GM19238 (cell line): ENCODE data around the gene CEBPA.
"Not testable (repeated sequence)": the region's sequence is repeated elsewhere in the genome, so short reads cannot be mapped to it uniquely, and the experiment has no call there.

Experiments
- DNase-seq: peaks from one replicate; pipeline ENCODE4 v3.0.0; 2011; ENCODE audit warnings: low spot score; ENCODE audit not compliant: insufficient read length

CEBPA gene

DNA sequence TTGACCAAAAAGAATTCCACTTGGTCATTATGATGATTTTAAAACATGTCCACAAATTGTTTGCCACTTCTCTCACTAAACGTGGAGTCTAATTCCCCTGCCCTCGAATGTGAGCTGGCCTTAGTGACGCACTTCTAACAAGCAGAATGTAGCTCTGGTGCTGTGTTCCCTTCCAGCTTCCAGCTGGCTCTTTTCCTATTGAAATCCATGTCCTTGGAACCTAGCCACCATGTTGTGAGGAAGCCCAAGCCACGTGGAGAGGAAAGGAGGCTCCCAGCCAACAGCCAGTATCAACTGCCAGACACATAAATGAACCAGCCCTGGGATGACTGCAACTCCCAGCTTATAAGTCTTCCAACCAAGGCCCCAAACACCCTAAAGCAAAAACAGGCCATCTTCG, 23.6 kb upstream of the CEBPA start:
- no peak for DNase-seq

DNA sequence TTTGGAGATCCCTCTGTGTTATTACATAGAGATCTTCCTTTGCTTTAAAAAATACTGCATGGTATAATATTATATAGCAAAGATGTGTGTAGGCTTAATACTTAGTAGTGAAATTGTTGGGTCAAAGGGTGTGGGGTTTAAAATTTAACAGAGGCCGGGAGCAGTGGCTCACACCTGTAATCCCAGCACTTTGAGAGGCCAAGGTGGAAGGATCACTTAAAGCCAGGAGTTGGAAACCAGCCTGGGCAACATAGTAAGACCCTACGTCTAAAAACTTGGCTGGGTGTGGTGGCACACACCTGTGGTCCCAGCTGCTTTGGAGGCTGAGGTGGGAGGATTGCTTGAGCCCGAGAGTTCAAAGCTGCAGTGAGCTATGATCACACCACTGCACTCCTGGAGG, 22.3 kb upstream of the CEBPA start:
- DNase-seq, result no peak

DNA sequence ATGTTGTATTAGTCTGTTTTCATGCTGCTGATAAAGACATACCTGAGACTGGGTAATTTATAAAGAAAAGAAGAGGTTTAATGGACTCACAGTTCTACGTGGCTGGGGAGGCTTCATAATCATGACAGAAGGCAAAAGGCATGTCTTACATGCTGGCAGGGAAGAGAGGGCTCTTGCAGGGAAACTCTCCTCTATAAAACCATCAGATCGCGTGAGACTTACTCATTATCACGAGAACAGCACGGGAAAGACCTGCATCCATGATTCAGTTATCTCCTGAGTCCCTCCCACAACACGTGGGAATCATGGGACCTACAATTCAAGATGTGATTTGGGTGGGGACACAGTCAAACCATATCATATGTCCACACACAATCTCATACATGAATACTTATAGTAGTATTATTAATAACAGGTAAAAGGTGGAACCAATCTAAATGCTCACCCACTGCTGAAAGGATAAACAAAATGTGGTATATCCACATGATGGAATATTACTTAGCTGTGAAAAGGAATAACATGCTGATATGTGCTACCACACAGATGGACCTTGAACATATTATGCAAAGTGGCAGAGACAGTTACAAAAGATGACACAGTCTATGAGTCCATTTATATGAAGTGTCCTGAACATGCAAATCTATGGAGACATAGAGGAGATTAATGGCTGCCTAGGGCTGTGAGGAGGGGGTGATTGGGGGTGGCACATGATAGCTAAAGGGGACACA, 20.9 kb upstream of the CEBPA start:
- DNase-seq, result no peak

DNA sequence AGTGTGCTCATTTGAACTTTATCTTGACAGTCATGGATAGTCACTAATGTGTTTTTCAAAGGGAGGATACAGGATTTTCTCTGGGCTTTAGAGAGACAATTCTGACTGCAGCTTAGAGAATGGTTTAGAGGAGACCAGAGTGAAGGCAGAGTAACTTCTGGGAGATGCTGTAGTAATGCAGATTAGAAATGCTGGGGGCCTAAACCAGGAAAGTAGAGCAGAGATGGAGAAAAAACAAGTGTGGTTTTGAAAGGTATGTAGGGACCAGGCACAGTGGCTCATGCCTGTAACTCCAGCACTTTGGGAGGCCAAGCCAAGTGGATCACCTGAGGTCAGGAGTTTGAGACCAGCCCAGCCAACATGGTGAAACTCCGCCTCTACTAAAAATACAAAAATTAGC, 18.3 kb upstream of the CEBPA start:
- no peak for DNase-seq

DNA sequence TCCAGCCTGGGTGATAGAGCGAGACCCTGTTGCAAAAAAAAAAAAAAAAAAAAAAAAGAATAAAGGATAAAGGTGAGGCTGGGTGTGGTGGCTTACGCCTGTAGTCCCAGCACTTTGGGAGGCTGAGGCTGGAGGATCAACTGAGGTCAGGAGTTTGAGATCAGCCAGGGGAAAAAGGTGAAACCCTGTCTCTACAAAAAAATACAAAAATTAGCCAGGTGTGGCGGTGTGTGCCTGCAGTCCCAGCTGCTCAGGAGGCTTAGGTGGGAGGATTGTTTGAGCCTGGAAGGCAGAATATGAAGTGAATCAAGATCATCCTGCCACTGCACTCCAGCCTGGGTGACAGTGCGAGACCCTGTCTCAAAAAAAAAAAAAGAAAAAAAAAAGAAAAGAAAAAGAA, 15.7 kb upstream of the CEBPA start:
- DNase-seq, result not testable (repeated sequence)

DNA sequence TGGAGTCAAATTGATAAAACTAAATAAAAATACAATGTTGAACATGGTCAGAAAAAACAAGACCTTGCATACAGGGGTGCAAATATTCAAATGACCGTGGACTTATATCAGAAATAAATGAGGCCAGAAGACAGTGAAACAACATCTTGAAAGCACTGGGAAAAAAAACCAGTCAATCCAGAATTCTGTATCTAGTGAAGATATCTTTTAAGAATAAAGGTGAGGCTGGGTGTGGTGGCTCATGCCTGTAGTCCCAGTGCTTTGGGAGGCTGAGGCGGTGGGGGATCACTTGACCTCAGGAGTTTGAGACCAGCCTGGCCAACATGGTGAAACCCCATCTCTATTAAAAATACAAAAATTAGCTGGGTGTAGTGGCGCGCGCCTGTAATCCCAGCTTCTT, 15.2 kb upstream of the CEBPA start:
- no peak for DNase-seq

DNA sequence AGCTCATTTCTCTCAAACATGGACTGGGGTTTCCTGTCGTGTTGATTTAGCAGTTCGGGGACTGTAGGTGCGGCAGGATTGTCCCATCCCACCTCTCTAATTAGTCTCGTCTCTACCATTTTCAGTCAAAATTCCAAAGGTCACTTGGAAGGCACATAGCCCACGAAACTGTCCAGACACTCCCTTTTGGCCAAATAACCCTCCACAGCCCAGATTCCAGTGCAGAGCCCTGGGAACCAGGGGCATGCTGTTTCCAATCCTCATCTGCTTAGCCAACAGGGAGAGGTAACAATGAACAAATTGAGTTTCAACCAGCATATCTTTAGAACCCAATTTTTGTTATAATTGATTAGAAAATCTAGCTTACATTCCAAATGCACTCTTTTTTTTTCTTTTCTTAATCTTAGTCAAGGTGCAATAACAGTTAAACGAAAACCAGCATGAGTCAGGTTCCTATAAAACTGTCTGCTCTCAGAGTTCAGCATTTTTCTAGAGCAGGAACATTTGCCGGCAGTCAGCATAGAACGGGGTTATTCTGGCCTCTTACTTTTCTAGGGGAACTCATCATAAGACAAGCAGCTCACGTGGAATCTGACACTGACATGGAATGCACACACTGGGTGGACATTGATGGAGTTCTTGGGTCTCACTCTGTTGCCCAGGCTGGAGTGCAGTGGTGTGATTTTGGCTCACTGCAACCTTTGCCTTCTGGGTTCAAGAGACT, 14.4 kb upstream of the CEBPA start:
- no peak for DNase-seq

DNA sequence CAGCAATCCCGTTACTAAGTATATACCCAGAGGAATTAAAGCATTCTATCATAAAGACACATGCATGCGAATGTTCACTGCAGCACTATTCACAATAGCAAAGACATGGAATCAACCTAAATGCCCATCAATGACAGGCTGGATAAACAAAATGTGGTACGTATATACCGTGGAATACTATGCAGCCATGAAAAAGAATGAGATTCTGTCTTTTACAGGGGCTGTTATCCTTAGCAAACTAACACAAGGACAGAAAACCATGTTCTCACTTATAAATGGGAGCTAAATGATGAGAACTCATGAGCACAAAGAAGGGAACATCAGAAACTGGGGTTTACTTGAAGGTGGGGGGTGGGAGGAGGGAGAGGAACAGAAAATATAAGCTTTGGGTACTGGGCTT, 10.5 kb upstream of the CEBPA start:
- not testable (repeated sequence) for DNase-seq

DNA sequence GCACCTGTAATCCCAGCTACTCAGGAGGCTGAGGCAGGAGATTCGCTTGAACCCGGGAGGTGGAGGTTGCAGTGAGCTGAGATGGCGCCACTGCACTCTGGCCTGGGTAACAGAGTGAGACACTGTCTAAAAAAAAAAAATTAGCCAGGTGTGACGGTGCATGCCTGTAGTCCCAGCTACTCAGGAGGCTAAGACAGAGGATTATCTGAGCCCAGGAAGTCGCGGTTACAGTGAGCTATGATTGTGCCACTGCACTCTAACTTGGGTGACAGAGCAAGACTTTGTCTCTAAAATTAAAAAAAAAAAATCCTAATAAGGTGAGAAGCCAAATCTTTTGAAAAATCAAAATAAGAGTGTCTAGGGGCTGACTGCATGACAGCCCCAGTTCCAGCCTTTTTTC, 9.7 kb upstream of the CEBPA start:
- DNase-seq, result no peak

DNA sequence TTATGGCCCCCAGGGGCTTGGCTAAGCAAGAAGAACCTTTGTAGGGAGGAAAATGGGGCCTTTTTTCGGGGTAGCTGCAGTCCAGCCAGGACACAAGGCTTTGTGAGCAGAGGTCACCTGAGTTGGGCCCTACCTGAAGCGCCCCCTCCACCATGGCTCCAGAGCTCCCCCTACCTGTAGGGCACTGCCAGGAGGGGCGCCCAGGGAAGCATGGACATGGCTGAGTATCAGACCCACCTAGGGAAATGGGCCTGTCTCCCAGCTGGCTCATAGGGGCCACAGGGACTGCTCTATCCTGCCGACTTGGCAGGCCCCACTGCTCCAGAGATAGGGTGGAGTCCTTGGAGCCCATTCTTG, 9.0 kb upstream of the CEBPA start:
- no peak for DNase-seq

DNA sequence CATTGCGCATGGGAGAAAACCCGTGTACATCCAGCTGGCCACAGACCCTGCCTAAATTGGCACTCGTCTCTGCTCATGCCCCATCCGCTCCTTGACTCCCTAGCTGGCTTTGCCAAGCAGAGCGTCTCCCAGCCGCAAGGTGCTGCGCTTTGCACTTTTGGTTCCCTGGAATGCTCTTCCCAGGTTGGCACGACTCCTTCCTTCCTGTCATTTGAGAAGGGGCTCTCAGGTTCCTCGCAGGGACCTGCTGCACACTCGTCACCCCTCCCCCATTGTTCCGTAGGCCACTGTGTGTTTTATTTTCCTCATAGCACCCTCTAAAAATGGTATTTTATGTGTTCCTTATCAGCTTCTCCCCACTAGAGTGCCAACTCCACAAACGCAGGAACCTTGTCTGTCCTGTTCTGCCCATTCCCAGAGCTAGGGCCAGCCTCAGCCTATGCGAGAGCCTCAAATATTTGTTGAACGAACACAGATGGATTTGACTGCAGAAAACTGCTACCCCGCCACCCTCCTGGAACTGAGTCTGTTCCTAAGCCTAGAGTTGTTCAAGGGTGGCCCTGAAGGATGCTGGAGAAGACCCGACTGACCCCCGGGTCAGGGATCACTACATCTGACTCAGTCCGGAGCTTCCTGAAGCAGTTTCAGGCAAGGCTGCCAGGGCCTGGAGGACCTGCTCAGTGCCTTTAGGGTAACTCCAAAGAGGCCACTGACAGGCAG, 8.4 kb upstream of the CEBPA start:
- no peak for DNase-seq

DNA sequence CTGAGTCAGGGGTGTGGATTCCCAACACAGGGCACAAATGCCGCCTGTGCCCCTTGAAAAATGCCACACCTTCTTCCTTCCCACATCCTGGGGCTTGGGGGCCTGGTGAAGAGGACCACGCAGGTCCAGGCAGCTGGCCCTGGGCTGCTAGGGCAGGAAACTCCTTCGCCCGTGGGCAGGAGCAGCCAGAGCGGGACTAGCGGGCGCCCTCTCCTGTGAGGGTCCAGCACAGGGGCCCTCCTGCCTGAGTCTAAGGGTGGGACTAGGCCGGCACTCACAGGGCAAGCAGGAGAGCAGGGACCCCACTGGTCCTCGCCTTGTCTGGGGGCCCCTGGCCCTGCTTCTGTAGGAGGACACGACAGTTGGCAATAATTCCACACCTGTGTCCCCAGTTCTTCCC, 7.5 kb upstream of the CEBPA start:
- DNase-seq, result no peak

DNA sequence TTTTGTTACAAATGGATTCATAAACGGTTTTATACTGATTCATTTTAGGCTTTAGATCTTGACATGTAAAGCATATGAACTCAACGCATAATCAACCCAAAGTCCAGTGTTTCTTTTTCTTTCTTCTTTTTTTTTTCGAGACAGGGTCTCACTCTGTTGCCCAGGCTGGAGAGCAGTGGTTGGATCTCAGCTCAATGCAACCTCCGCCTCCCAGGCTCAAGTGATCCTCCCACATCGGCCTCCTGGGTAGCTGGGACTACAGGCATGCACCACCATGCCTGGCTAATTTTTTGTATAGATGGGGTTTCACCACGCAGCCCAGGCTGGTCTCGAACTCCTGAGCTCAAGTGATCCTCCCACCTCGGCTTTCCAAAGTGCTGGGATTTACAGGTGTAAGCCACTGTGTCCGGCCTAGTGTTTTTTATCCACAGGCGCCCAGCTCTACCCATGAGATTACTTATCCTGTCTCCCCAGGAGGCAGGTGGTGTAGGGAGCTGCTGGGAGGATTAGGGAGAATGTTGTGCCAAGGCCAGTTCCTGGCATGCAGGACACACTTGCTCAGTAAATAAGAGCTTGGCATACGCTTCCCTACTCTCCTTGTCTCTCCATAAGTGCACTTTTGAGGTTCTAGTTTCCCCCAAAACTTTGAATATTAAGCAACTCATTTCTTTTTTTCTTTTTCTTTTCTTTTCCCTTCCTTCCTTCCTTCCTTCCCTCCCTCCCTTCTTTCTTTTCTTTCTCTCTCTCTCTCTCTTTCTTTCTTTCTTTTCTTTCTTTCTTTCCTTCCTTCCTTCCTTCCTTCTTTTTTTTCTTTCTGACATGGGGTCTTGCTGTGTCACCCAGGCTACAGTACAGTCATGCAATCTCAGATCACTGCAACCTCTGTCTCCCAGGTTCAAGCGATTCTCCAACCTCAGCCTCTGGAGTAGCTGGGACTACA, 4.8 kb upstream of the CEBPA start:
- no peak for DNase-seq

DNA sequence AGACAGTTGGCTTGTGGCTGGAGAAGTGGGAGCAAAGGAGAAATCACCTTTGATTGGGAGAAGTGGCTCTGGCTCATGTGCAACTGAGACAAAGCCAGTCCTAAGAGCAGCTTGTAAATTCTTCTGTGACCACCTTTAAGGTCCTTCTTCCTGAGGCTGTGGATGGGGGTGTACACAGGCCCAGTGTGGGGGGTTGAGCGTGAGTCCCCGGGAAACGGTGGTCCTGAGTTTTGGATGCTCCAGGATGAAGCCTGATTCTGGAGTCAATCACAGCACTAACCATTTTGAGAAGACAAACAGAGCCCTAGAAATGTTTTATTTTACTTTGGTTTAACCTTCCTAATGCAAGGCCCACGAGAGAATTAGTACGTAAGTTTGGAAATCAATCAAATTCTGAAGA, 3.9 kb upstream of the CEBPA start:
- no peak for DNase-seq

DNA sequence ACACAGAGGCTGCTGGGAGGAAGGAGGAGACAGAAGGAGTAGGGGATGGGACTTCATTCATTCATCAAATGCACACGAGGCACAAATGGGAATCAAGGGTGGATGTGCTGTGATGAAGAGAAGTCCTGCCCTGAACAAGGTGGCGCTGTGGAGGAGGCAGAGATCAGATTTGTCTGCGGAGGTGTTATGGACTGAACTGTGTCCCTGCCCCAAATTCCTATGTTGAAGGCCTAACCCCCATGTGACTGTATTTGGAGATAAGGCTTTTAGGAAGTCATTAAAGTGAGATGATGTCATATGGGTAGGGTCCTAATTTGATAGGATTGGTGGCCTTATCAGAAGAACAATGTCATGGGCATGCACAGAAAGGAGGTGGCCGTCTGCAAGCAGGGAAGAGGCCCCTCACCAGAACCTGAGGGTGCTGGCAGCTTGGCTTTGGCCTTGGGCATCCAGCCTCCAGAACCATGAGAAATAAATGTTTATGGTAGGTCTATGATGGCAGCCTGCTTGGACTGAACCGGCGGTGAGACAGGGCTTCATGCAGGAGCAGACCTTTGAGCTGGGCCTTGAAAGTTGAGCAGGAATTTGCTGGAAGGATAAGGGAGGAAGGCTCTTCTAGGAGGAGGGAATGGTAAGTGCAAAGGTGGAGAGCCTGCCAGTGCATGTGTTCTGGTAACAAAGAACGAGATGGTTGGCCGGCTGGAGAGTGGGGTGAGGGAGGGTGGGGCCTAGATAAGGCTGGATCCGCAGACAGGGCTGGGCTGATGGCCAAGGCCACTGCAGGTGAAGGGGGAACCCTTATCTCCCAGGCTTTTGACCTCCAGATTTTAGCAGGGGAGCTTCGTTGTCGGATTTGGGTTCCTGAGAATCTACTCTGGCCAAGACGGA, 2.7 kb upstream of the CEBPA start:
- no peak for DNase-seq

DNA sequence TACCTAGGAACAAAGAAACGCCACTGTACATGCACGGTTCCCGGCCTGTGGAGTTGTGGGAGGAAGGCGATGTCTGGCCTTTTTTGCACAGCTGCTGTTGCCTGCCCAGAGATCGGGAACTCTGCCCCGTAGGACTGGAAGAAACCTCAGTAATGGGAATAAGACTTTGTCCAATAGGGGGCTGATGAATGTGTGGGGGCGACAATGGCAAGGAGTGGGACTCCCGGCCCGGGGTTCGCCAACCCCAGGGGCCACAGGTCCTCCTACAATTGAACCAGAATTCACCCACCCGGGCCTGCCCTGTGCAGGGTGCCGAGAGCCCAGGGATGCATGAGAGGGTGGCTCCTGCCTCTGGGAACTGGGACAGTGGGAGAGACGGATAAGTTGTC, 2.0 kb upstream of the CEBPA start:
- no peak for DNase-seq

DNA sequence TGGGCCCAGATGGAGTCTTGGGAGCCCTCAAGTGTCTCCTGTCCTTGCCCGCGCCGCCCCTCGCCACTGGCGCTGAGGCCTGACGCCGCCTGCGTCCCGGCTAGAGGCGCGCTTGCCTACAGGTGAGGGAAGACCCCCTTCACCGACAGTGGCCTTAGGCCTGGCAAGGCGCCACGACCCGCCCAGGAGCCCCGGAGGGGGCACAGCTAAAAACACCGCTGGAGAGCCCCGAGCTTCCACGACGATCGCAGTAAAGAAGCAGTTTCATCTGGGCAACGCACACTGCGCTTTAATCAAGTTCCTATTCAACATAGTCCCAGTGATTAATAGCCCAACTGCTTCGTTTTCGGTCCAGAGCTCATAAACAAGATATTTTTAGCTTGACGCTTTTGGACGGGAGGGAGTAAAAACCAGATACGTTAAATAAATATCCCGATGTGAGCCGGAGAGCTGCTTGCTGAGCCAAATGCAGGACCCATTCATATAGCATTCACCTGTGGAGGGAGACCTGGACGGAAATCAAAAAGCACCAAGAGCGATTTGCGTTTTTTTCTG, 1.5 kb upstream of the CEBPA start:
- DNase-seq, result no peak

DNA sequence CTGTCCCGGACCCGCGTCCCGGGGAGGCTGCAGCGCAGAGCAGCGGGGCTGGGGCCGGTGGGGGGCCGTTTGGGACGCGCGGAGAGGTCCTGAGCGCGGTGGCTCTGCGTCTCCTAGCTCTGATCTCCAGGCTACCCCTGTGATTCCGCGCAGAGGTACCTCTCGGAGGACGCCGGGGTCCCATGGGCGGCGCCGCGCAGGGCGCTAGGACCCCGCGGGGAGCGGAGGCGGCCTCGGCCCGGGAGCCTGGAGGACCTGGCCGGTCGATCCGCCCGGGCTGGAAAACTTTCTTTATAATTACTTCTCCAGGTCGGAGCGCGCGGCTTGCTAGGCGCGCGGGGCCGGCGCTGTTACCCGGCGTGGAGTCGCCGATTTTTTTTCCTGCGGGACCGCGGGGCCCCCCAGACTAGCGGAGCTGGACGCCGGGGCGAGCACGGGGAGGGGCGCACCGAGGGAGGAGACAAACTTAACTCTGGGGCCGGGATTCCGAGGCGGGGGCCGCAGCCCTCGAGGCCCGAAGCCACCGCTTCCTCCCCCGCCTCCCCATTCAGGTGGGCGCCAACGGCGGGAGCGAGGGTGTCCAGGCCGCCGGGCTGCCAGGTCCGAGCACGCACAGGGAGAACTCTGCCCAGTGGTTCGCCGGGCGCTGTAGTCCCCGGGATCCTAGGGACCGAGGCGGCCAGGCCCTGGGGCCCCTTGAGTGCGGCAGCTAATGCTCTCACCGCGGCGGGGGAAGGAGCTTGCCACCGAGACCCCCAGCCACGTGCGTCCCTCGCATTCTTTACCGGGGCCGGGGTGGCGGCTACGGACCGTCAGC, 848 bp upstream of the CEBPA start:
- no peak for DNase-seq

DNA sequence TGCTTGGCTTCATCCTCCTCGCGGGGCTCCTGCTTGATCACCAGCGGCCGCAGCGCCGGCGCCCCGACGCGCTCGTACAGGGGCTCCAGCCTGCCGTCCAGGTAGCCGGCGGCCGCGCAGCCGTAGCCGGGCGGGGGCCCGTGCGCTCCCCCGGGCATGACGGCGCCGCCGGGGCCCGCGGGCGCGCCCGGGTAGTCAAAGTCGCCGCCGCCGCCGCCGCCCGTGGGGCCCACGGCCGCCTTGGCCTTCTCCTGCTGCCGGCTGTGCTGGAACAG, 497 bp downstream of the CEBPA start:
- DNase-seq, result no peak
